Measurements from ENCODE around the gene ATXN7L1.
A peak's percentile ranks its signal among the peaks of the same experiment; 100 is the strongest.
"Not testable (repeated sequence)": the region's sequence is repeated elsewhere in the genome, so short reads cannot be mapped to it uniquely, and the experiment has no call there.

ATXN7L1 gene

DNA sequence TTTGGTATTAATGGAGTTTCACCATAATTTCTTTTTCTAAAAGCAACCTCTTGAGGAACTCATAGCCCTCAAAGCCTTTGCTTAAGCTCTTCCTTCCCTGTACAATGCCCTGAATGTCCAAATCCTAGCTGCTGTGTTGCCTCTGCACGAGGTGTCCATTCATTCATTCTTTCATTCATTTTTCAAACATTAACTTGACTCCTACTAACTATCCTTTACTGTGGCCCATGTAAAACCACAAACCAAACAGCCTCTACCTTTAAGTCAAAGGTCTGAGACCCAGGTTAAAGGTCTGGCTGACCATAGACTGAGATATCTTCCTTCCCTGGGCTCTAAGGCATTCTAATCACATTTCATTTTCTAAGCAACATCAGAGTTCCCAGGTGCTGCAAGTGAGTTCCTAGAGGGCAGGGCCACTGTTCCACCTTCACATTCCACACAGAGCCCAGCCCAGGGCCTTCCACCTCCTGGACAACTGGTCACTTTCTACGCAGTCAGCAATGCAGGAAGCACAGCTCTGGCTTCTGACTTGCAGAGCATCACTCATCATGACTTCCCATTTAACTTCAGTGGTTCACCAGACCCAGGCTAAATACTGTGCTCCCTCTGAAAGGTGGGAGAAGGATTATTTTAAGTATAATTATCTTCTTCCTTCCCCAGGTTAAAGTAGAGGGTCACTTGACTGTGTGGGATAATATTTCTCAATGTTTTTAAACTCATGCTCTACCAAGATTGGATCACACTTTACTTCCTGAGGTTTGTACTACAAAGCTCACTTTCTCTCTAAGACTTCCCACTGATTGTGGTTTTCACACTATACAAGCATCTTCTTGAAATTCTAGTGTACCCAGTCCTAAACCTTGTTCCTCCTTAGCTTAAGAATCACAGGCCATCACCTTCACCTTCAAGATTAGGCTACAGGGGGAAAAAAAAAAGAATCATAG is 19.1 kb downstream of the ATXN7L1 start:
- no peak for DNase-seq

DNA sequence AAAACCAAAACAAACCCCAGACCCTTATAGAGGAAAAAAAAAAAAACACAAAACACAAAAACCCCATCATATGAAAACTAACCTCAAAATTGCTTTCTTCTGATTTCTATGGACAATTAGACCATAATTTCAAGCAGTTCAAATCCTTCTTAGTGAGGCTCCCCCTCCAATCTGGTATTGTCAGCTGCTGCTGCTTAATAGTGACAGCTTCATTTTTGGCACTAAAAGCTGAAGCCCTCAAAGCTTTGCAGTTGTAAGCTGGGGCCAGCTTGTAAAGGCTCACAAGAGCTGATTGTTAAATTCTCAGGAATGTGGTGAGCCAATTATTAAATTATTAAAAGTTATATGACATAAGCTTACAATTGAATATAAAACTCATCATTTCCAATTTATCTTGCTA is 21.9 kb downstream of the ATXN7L1 start:
- no peak for DNase-seq

DNA sequence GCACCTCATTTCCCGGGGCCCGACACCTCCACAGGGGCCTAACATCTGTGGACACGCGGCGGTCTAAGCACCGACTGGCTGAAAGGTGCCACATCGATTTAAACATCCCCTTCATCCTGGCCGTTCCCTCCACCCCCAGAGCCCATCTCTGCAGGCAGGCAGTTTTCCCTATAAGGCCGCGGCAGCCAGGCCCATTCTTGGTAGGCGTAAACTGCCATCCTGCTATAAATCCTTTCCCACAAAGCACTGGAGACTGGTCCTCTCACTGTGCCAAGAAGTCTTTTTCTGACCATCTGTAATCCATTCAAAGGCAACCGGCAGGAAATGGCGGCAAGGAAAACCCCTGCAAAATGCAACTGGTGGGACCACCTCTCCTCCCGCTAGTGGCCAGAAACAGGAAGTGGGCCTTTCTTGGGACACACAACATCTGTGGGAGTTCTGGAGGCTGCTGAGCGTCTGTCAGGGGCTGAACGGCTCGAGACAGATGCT is 22.4 kb downstream of the ATXN7L1 start:
- DNase-seq: no peak

DNA sequence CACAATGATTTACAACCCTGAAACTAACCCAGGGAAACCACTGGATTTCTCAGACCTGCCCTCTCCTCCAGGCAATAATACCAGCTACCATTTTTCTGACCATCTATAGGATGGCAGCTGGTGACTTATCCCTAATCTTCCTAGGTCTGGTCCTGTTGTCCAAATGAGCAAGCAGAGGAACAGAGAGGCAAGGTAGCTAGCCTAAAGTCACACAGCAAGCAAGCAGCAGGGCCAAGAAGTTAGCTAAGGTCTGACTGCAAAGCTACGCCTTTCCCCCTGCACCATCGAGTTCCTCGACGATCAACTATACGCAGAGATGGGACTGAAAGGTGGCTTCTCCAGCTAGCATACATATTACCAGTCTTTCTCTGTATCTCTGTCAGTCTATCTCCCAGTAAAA is 25.3 kb downstream of the ATXN7L1 start:
- DNase-seq: no peak

DNA sequence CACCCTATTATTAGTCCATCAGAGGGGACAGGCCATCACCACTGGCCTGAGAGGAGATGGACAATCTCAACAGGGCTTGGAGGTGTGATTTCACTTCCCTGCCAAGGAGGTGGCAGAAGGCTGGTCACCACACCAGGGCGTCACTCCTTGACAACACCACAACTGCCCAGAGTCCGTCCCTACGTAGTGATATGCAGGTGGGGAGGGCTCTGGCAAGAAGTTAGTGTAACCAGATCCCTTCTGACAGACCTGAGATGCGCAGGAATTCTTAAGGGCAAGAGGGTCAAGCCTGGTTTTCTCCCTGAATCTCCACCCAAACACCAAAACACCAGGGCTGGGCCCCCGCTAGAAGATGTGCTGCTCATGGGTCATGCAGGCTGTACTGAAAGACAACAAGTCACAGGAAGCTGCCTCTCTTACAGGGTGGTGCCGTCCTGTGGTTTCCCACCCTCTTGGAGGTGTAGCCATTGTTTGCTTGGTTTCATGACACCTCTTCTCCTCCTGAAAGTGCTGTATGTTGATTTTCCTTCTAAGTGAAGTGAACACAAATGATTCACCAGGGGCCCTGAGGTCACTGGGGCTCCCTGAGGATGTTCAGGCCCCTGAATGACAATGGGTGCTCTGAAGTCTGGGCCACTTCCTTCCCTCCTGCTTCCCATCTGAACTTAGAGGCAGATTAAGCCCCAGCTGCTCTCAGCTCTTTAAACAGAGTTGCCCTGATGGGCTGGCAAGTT is 27.1 kb downstream of the ATXN7L1 start:
- DNase-seq: peak in 4 of 5 donors; percentile 17 to 90 (median 22)

DNA sequence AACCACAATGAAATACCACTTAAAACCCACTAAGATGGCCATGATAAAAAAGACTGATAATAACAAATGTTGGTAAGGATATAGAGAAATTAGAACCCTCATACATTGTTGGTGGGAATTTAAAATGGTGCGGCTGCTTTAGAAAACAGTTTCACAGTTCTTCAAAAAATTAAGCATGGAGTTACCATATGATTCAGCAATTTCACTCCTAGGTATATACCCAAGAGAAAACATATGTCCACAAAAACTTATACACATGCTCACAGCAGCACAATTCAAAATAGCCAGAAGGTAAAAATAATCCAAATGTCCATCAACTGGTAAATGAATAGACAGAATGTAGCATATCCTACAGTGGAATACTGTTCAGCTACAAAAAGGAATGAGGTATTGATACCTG is 30.0 kb downstream of the ATXN7L1 start:
- DNase-seq: no peak

DNA sequence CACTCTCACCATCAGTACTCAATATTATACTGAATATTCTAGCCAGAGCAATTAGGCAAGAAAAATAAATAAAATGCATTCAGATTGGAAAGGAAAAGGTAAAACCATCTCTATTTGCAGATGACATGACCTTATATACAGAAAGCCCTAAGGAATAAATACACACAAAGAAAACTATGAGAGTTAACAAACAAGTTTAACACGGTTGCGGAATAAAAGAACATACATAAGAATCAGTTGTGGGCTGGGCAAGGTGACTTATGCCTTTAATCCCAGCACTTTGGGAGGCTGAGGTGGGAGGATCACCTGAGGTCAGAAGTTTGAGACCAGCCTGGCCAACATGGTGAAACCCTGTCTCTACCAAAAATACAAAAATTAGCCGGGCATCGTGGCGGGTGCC is 31.7 kb downstream of the ATXN7L1 start:
- not testable (repeated sequence) for DNase-seq

DNA sequence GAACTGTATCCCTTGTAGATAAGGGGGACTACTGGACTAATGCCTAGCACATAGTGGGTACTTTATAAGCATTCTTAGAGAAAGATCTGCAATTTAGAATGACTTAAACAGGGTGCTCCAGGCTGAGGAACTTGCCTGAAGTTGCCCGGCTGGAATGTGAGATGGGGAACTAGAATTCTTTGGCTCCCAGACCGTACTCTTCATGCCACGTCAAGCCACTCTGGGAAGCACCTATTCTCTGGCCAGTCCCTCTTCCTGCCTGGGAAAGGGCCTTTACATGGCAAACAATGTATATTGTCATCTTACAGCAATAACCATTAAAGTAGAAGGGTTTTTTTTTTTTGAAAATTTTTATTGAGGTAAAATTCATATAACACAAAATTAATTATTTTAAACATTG is 34.5 kb downstream of the ATXN7L1 start:
- DNase-seq: no peak

DNA sequence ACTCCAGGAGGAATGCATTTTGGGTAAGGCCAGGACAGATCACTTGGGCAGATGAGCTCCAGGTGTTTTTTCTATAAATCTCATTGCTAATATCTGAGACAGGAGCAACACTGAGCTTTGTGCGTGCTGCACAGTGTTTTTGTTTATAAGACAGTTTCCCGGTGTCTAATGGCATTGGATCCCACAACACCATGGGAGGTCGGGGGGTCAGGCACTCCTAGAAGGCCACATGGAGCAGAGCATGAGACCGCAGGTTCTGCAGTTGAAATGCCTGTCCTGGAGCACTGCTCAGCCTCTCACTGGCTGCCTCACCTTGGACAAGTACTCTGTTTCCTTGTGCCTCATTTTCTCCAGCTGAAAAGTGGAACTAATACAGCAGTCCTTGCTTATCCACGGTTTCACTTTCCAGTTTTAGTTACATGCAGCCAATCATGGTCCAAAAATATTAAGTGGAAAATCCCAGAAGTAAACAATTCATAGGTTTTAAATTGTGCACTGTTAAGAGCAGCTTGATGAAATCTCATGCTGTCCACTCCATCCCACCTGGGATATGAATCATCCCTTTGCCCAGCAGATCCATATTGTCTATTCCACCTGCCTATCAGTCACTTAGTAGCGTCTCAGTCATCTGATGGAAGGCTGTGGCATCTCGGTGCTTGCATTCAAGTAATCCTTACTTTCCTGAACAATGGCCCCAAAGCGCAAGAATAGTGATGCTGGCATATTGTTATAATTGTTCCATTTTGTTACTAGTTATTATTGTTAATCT is 35.2 kb downstream of the ATXN7L1 start:
- no peak for DNase-seq

DNA sequence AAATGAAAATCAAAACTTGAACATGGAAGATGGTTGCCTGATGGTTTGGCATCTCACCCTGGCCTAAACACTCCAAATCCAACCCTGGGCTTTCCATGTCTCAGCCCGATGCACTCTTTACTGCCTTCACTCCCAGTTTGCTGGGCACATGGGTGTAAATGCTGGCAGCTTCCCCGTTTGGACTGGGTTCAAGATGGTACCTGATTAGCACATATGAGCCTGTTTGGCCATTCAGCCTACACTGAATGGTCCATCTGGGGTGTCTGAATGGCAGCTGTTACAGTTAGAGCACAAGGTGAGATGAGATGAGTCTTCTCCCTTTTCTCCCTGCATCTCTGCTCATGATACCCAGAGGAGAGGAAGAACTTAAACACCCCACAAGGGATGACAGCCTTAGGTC is 37.1 kb downstream of the ATXN7L1 start:
- DNase-seq: no peak

DNA sequence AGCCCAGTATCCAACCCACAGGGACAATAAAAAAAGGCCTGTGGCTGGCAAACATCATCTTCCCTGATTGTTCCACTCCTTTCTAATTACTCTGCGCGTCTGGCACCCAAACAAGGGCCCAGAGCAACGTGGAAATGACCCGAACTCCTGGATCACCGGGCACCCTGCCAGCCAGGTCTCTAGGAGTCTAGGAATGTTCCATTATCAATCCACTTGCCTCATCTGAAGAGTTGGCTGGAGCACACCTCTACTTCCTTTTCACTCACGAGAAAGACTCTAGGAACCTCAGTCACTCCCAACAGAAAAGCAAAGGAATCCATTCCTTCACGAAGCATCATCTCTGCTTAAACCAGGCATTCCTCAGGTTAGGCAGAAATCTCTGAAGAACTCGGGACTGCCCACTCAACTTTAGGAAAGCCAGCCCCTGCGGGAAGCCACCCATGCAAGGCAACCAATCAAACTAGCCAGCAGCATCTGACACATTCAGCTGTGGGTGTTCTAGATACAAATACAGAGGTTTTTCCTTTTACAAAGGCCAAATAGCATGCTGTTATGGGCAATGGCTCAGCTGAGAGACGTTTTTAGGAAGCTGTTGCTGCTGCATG is 37.7 kb downstream of the ATXN7L1 start:
- no peak for DNase-seq

DNA sequence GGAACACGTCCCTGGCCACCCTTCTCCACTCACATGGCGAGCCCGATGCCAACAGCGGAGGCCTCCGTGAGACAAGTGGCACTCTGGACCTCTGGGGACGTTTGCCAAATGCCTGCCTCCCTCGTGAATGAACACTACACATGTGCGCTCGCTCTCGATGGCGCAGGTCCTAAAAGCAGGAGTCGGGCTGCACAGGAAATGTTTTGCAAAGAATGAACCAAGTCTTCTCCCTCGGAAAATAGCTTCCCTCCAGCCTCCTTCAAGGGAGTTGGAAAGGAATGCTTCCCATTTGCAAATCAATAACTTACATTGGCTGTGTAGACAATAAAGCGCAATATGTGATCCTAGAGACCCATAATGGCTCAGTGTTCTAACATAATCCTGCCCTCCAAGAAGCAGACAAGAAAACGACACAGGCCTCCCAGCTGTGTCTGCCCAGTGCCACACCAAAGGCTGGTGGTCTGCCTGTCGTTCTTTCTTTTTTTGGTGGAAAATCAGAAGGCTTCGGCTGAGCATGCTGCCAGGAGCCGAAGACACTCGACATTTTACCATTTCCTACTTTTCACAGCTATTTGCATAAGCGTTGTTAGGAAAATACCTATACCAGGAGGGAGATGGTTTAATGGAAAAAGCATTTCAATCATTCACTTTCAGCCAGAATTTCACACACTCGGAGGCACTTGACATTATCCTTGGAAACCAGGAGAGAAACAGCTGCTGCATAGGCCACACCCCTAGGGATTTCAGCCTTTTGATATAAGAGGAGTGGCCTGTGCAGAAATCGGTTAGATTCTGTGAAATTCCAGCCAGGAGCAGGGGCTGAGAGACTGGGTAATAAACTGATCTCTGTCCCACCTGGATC is 38.4 kb downstream of the ATXN7L1 start:
- DNase-seq: no peak

DNA sequence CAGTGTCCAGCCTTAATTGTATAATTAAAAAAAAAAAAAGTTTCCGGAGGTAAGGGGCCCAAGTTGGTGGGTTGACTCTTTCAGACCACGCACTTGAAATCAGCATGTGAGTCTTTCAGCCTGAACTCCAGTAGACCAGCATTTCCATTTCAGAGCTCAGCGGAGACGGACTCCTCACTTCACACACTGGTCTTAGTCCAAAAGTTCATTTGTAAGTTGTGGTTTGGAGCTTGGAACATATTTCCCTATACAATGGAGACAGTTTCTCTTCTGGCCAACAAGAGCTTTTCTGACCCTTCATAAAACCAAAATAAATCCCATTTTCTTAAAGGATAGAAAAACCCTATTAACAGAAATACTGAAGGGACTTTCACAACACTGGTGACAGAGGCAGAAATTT is 41.0 kb downstream of the ATXN7L1 start:
- DNase-seq: no peak

DNA sequence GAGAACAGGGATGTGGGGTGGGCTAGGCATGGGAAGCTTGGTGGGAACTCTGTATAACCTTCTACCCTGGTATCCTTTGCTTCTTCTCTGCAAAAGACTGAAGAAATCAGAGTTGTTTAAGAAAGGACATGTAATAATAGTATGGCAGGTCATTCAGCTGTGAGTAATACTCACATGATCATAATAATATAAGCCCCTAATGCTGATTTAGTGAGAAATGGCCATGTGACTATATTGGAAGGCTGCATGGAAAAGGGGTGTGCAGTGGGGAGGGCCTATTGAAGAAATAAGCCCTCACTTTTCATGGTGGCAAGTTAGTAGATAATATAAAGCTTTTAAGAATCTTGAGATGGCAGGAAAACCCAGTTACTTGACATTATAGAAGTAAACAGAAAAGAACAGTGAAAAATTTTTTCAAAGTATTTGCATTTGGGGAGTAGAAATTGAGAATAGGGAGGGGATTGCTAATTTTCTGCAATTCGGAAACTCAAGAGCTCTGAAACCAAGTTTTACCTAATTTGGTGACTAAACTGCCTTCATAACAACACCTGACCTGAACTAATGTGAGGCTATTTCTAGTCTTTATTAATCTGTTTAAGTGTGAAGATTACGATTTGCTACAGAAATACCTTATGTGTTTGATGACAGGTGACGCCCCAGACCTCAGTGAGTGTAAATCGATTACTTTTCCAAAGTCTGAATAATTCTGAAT is 44.4 kb downstream of the ATXN7L1 start:
- DNase-seq: no peak

DNA sequence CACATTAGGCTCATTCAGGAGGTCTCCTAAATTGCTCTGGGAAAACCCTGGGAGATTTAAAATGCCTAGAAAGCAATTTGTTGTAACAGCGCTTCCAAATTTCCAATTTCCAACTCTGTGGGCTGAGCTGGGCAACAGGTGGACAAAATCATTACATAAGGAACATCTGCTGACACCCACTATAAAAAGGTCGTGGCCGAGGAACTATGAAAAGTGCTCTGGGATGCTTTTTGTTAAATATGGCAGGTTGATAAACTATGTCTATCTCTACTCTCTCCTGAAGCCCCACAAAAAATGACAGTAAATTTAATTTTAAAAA is 45.1 kb downstream of the ATXN7L1 start:
- no peak for DNase-seq

DNA sequence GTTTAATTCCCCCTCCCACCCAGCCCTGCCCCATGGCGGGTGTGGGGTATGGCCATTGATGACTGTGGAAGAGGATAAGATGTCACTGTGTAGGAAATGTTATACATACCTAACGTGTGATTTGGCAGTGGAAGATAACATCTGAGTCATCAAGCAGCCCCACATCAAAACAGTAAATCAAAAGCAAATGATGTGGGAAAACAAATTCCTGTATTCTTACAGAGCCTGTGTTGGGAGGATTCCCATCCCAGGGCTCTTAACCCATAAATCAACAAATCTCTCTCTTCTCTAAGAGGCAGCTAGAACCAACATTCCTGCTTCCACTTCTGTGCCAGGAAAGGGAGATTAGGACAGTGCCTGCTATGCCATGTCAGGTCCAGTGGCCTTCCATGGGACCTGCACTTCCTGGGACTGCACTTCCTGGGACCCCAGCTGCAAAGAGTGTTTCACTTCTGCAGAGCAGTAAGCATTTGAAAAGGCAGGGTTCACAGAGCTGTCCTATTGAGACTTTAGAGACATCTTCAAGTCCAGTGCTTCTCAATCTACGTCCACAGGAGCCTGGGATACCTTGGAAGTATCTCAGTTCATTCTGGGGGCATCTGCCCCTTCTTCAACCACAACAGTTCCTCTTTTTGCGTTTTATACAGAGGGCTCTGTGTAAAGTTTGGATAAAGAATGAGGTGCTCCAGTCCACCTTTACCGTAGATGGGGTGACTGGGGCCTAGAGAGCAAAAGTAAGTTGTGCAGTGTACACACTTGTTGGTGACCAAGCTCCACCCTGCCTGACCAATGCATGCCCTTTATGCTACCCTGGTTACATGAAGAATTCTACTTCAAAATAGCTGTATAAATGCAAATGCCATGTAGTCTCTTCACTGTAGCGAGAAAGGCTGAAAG is 45.7 kb downstream of the ATXN7L1 start:
- DNase-seq: no peak

DNA sequence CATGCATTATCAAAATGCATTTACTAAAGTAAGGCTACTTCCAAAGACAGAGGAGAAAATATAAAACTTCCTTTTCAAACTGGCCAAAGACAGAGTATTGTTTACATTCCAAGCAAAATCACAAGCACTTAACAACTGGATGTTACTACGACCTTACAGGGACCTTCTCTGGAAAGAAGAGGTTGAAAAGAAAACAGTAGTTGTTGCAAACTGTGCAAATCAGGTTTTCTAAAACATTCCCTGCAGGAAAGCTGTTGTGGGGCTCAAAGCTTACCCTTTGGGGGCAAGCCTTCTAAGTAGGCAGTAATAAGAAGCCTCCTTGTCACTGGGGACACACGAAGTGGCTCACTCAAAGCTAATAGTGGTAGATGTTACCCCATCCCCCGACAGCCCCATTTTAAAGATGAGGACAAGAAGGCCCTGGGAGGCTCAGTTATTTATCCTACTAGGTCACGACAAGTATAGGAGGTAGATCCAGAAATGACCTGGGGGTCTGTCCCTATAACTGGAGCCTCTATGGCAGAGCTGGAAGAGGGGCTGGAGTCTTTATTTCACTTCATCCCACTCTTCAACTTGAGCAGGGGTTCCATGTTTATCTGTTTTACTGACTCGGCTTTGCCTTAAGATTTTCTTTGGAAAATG is 46.6 kb downstream of the ATXN7L1 start:
- no peak for DNase-seq

DNA sequence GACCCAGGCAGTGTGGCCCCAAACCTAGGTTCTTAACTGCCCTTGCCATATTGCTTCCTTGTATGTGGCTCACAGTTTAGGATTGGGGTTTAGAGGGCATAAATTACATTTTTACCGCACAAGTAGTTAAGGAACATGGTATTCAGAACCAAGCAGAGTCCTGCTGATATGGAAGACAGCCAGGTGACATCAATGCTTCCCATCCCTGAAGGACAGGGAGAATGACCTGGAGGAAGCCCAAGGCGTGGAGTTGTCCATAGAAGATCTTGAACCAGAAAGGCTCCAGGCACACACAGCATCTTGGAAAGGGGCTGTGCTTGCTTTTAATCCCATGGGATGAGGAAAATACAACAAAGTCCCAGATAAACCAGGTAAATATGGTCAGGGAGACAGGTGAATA is 48.3 kb downstream of the ATXN7L1 start:
- DNase-seq: no peak

DNA sequence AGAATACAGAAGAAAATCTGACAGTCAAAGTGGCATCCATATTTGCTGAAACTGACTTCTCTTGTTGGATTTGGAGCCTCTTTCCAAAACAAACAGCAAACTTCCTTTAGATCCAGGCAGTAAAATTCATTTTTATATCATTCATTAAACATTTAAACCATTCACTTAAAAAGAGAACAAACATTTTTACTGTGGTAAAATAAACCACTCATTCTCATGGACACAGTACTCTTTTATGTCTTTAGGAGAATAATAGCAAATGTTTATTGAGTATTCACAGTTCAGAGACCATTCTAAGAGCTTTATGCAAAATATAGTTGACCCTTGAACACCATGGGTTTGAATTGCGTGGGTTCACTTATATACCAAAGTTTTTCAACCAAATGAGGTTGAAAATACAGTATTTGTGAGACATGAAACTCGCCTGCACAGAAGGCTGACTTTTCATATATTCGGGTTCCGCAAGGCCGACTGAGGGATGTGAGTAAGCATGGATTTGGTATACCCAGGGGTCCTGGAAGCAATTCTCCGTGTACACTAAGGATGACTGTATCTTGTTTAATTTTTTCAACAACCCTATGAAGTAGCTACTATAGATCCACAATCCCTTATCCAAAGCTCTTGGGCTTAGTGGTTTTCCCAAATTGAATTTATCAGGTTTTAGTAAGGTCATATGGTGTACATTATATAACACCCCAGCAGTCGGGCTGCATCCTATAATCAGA is 49.1 kb downstream of the ATXN7L1 start:
- DNase-seq: no peak
